Colon (tissue), 2 donors: ENCODE measurements around the gene UGT1A6.
"Not testable (repeated sequence)": the region's sequence is repeated elsewhere in the genome, so short reads cannot be mapped to it uniquely, and the experiment has no call there.

Experiments used
- FAIRE-seq: peaks from 2 replicates; lab custom pipeline; 2012; peaks lifted over from hg19 to GRCh38; lab: Jason Lieb, UNC
- donor health status: control.
- donor health status: control.

The UGT1A6 gene

GRCh38 chr2:233692648-233693047, at the start of gene UGT1A6:
Gene UGT1A6, plus strand, starts transcription at chr2:233692890. Its CDS starts 115 bp downstream, at chr2:233693005.
- FAIRE-seq, result no peak

- FAIRE-seq, result no peak
Observed at GRCh38 chr2:233643128-233643527, 49.6 kb upstream of the UGT1A6 start.

- FAIRE-seq, result not testable (repeated sequence)
Observed at GRCh38 chr2:233646033-233646432, 46.7 kb upstream of the UGT1A6 start.

- no peak for FAIRE-seq
Observed at GRCh38 chr2:233650981-233651380, 41.7 kb upstream of the UGT1A6 start.

GRCh38 chr2:233651430-233651829, 41.3 kb upstream of the UGT1A6 start:
- peak; percentile 80 for FAIRE-seq

GRCh38 chr2:233654501-233654900, 38.2 kb upstream of the UGT1A6 start:
- no peak for FAIRE-seq

GRCh38 chr2:233655043-233655442, 37.6 kb upstream of the UGT1A6 start:
- FAIRE-seq, result no peak

GRCh38 chr2:233655943-233656342, 36.7 kb upstream of the UGT1A6 start:
- not testable (repeated sequence) for FAIRE-seq

- FAIRE-seq, result no peak
Observed at GRCh38 chr2:233656443-233656842, 36.2 kb upstream of the UGT1A6 start.

- FAIRE-seq, result no peak
Observed at GRCh38 chr2:233658610-233659009, 34.1 kb upstream of the UGT1A6 start.

- FAIRE-seq, result no peak
Observed at GRCh38 chr2:233663911-233664310, 28.8 kb upstream of the UGT1A6 start.

- FAIRE-seq, result no peak
Observed at GRCh38 chr2:233668605-233669260, 24.0 kb upstream of the UGT1A6 start.

GRCh38 chr2:233671290-233672161, 21.2 kb upstream of the UGT1A6 start, which contains the start of gene UGT1A9:
Gene UGT1A9, plus strand, starts transcription at chr2:233671898. Its CDS starts 37 bp downstream, at chr2:233671935.
- FAIRE-seq, result no peak

- FAIRE-seq, result no peak
Observed at GRCh38 chr2:233672886-233673285, 19.8 kb upstream of the UGT1A6 start.

GRCh38 chr2:233673896-233674295, 18.8 kb upstream of the UGT1A6 start:
- FAIRE-seq, result no peak

GRCh38 chr2:233674314-233674713, 18.4 kb upstream of the UGT1A6 start:
- FAIRE-seq, result no peak

- no peak for FAIRE-seq
Observed at GRCh38 chr2:233674995-233675394, 17.7 kb upstream of the UGT1A6 start.

- no peak for FAIRE-seq
Observed at GRCh38 chr2:233676046-233676445, 16.6 kb upstream of the UGT1A6 start.

GRCh38 chr2:233679196-233679595, 13.5 kb upstream of the UGT1A6 start:
- FAIRE-seq, result no peak

GRCh38 chr2:233680361-233681045, 12.2 kb upstream of the UGT1A6 start:
- no peak for FAIRE-seq

- FAIRE-seq, result no peak
Observed at GRCh38 chr2:233681521-233682099, 11.1 kb upstream of the UGT1A6 start, which contains the start of gene UGT1A7. Gene UGT1A7, plus strand, starts transcription at chr2:233681901. Its CDS starts 37 bp downstream, at chr2:233681938.

- peak; percentile 72 for FAIRE-seq
Observed at GRCh38 chr2:233684640-233685039, 8.1 kb upstream of the UGT1A6 start.
